Left lobe of liver (tissue), 2 donors: ENCODE data around the gene NTNG1. TPM values are rescaled to one million over a fixed set of nuclear protein-coding genes. Genes with fewer than 3 reads are reported as not detected.

Experiments used
- ATAC-seq: fragments of 200-7000 bp; cut with Tn5 transposase; one replicate; pipeline ENCODE4 v1.9.1; 2020; ENCODE audit warnings: mild to moderate bottlenecking, moderate library complexity
- DNase-seq: peaks from one replicate; pipeline ENCODE4 v3.0.0-alpha.2; 2020; ENCODE audit warnings: low spot score
- total RNA-seq: library from RNA; stranded (reverse); gene quantifications from one replicate; pipeline ENCODE4 v1.2.1, GENCODE V29; 2021
- donor health status: DM: no; HTN: no; CAD: no; lungs with moderate emphysema.
- donor health status: DM: no; HTN: yes; CAD: no.

Gene NTNG1
- total RNA-seq, 1 donor from 2014 or later: not detected

DNA sequence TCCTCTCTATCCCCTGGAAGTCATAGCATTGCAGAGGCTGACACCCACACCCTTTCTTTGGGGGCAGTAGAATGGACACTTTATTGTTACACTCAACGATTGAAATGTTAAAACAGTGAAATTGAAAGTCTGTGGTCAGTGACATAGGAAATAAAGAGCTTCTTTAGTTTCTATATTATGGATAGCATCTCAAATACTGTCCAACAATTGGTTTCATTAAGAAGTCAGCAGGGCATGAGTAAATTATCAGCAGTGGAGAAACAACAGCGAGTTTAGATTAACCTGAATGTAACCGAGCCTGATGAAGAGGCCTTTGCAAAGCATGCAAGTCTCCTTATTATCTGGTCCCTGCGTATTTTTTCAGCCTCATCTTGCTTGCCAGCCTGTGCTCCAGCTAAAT is 350.7 kb downstream of the NTNG1 start:
- ATAC-seq: no peak
- no peak for DNase-seq

DNA sequence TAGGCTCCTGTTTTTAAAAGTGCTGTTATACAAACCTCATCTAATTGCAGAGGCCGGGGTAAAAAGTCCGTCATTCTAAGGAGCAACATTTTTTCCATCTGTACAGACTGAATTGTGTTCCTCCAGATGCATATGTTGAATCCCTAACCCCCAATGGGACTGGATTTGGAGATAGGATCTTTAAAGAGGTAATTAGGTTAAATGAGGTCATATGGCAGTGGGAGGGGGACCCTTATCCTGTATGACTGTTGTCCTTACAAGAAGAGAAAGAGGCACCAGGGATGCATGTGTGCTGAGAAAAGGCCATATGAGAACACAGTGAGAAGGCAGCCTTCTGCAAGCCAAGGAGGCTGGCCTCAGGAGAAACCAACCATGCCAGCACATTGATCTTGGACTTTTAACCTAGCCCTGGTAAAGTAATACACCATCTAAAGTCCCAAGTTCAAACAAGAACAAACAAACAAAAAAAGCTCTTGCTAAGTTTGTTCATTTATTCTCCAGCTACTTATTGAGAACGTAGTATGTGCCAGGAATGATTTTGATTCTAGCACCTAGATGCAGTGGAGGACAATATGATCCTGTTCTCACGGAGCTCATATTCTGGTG is 352.4 kb downstream of the NTNG1 start:
- no peak for DNase-seq
- ATAC-seq: peak; percentile 69

DNA sequence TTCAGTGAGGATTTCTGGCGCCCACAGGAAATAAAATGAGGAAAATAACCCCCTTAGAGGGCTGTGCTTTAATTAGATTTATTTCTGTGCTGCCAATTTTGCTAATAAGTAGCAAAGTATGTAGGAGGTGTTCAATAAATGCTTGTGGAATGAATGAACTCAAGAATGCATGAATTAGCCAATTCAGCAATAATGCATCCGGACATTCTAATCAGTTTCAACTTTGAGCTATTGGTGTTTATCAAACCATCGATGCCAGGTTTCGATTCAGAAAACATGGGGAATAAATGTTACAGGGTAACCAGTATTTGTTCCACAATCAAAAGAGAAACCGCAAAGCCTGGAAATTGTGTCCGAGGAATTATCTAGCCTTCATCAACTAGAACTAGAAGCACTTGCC is 353.2 kb downstream of the NTNG1 start:
- ATAC-seq (no peak), DNase-seq (no peak)

DNA sequence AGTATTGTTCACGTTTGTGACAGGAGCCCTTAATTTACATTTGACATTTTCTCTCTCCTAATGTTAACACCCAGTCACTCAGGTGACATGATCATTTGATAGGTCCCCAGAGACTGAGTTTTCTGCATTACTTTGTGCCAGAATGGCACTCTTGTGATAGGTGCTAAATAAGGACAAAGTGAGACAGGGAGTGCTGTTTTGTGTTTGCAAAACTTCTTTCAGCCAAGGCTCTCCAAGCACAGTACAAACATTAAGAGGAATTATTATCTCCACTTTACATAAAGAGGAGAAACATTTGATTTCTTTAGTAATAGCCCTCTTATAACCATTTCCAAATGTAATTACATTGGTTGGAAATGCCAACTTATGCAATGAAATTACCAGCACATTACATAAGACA is 355.2 kb downstream of the NTNG1 start:
- DNase-seq (no peak), ATAC-seq (no peak)

DNA sequence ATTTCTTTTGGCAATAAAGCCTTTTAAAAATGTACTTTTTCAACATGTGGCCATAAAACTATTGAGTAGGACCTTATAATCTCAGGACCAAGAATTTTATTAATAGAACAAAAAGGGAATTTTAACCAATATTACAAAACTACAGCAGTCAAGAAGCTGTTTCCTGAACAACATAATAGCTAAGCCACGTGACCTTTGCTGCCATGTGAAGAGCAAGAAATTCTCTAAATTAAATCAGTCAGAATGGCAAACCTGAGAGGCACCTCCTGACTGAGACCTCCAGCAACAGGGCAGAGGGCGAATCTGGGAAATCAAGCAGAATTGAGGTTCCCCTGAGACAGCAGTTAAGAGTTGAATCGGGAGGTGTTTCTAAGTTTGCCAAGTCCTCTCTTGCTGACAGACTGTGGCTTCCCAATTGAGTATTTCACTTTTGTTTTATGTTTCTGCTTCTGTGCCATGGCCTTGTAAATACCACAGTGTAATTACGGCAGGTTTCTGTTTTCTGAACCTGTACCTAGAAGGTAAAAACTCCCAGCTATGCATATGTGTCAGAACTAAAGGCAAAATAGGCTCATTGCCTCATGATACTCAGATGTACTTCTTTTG is 358.4 kb downstream of the NTNG1 start:
- ATAC-seq: no peak
- no peak for DNase-seq

DNA sequence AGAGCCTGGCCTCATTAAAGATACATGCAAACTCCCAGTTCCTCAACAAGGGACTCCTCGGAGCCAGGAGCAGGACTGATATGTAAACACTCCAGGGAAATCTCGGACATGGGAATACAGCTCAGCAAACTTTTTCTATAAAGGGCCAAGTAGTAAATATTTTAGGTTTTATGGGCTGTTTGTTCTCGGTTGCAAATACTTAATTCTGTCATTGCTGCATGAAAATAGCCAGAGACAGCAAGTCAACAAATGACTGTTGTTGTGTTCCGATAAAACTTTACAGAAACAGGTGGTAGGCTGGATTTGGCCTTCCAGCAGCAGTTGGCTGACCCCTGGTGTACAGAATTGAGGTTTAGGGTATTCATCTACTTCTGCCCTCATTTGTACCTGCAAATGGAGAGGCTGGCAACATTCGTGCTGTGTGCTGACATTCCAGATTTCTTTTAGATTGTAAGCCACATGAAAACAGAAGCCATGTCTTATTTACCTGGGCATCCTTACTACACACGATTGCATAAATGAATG is 360.3 kb downstream of the NTNG1 start:
- ATAC-seq (no peak), DNase-seq (no peak)

DNA sequence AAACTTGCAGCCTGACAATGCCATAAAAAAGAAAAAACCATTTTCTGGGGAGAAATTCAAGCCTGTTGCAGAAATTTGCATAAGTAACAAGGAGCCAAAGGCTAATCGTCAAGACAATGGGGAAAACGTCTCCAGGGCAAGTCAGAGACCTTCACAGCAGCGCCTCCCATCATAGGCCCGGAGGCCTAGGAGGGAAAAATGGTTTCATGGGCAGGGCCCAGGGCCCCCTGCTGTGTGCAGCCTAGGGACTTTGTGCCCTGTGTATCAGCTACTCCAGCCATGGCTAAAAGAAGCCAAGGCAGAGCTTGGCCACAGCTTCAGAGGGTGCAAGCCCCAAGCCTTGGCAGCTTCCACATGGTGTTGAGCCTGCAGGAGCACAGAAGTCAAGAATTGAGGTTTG is 369.5 kb downstream of the NTNG1 start:
- DNase-seq: no peak
- no peak for ATAC-seq

DNA sequence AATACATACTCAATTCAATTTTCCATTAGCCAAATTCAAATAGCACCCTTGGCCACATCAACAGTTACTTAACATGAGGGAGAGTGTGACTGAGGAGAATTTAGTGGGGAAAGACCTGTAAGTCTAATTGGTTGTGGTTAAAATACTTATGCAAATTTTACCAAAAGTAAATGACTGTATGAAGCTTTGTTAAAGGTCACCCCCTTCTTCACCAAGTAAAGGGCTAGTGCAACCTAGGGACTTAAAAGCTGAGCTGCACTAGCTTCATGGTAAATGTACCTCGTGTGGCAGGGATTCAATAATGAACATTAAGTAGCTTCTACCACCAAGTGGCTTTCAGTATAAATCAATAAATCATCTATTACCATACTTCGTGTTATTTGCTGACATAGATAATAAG is 372.0 kb downstream of the NTNG1 start:
- DNase-seq: no peak
- no peak for ATAC-seq

DNA sequence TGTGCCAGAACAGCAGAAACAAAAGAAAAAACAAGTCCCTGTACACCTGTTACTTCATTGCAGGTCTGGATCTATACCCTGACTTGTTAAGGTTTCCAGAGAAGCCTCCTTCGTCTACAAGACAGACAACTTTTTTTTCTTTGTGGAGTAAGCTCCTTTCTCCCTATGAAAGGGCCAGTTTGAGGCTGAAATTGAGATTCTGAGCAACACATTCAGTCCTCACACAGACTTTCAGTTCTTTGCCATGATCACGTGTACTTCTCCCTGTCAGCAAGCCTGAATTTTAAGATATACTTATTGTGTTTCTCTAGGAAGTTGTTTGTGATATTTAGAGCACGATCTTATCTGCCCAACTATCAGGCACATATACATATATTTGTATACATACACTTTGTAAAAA is 374.0 kb downstream of the NTNG1 start:
- no peak for DNase-seq

DNA sequence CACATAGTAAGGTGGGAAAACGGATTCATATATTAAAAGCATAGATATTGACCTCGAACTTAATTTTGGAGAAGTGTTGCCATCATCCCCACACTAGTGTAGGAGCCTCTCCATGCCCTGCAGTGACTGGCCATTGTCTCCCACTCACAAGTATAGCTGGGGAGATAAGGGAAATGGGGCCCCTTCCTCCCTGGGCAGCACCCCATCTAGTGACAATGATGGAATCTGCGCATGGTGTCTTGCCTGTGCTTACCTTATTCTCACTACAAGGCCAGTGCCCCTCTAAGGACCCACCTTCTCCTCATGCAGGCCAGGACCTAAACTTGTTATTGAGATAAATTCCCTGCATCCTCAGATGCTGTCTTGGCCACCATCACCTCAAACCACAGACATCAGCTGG is 374.9 kb downstream of the NTNG1 start:
- no peak for ATAC-seq
- no peak for DNase-seq

More for the DNA sequence above, 374.0 kb downstream of the NTNG1 start:
- no peak for ATAC-seq

DNA sequence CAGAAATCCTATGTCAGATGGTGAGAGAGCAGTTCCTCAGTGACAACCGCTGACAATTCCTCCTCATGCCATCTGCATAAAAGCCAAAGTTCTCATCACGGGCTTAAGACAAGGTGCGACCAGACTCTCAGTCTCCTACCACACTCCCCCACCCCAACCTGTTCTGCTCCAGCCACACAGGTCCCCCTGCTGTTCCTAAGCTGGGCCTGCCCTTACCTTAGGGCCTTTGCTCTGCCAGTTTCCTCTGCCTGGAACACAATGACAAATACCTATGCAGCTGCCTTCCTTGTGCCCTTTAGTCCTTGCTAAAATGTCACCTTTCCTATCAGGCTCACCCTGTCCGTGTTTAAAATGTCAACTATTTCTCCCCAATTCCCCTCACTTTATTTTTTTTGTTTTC is 382.2 kb downstream of the NTNG1 start:
- ATAC-seq (no peak), DNase-seq (no peak)

DNA sequence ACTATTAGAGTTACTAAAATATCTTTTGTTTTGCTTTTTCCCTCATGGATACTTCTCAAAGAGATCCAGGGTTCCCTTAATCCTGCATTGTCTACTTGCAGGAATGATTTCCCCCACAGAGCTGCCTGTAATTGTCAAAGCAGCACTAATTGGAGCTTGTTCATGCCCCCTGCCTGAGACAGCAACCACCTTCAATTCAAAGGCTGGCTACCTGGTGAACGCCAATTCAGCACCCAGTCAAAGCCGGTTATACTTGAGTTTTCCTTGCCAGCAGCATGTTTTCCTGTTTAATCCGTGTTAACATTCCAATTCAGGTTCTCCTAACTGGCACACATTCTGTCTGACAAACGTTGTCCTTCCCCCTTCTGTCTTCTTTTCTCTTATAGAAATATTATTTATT is 382.9 kb downstream of the NTNG1 start:
- DNase-seq: no peak

DNA sequence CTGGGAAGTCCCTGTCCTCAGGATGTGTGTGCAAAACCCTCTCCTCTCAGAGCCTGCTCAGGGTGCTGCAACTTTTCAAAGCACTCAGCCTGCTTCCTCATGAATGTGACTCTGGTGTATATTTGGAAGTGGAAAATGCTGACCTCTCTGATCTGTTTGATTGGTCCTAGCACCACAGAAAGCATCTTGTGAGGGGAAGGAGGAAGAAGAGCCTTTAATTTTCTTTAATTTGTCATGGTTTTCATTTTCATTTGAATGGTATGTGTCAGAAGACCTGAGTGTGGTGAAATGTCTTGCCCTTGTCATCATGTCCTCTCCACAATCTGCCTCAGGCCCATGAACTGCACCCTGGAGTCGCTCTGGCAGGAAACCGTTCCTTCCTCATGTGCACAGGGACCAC is 383.5 kb downstream of the NTNG1 start:
- ATAC-seq (no peak), DNase-seq (no peak)

More for the DNA sequence above, 382.9 kb downstream of the NTNG1 start:
- ATAC-seq: no peak

DNA sequence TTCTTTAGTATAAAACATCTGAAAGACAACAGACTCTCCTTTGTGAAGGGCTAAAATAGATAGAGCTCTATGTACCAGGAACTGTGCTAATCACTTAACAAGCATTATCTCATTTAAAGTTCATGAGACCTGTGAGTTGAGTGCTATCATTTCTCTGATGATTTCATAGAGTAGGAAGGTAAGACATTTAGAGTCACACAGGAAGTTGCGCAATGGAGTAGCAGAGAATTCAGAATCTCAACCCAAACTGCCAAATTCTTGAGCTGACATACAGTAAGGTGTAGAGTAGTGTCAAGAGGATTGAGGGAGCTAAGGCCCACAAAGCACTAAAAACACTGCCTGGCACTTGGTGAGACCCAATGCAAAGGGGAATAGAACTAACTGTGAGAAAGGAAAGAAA is 384.3 kb downstream of the NTNG1 start:
- DNase-seq (no peak), ATAC-seq (no peak)

DNA sequence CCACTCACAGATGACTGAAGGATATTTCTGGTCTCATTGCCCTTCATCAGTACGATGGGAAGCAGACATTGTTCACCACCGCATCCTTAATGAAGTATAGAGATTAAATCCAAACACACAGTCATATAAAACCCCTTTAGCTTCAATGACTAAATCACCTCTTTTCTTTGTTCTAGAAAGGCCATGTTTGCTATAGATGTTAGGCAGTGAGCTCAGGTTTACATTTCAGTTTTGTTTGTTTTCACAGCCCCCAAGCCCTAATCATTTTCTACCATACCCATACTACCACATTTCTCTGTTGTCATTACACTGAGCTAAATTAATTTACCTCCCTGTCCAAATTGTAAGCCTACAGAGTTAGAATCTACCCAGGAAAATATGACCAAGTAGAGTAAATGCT is 385.1 kb downstream of the NTNG1 start:
- DNase-seq: no peak
- ATAC-seq: no peak

DNA sequence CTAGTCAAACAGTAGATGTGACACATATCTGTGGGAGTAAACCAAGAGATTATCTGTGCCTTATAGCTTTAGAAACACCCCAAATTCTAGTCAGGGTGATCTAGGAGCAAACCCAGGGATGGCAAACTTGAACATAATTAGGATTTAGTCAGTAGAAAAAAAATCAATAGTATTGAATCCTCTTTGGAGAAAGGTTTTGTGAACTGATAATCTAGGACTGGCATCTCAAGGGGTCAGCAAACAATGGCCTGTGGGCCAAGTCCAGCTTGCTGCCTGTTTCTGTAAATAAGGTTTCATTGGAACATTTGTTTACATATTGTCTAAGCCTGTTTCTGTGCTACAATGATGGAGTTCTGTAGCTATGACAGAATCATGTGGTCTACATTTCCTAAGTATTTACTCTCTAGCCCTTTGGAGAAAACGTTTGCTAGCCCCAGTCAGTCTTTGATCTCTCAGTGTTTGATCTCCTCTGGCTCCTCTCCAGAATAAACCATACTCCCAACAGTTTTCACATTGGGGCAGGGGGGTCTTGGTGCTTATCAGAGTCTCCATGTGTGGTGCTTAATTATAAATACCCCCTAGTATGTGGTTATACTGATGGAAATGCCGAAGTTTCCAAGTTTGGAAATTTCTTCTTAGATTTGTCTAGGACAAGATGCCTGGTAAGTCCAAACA is 385.8 kb downstream of the NTNG1 start:
- ATAC-seq (no peak), DNase-seq (no peak)

DNA sequence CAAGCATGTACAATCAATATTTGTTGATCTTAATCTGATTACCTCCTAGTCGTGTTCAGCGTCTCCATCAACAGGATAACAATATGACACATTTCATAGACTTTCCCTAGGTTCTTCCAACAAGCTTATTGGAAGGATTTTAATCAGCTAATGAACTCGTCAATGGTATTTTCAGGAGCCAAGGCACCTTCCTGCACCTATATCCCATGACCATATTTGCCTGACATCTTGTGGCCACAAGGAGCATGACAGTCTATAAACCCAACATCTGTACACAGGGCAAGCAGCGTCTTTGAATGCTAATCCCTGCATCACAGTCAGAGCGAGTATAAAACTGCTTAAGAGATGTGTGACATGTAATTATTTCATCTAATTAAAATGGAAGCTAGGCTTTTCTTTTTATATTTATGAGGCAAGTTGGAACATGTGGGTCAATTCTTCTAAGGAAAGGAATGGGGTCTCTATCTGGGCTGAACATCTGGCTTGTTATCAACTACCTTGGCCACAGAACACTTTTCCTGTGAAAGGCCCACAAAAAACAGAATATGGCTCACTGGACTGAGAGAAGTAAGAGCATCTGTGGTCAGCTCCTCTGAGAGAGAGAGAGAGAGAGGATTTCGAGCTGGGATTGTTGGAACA is 388.8 kb downstream of the NTNG1 start:
- DNase-seq (no peak), ATAC-seq (peak; percentile 96)

DNA sequence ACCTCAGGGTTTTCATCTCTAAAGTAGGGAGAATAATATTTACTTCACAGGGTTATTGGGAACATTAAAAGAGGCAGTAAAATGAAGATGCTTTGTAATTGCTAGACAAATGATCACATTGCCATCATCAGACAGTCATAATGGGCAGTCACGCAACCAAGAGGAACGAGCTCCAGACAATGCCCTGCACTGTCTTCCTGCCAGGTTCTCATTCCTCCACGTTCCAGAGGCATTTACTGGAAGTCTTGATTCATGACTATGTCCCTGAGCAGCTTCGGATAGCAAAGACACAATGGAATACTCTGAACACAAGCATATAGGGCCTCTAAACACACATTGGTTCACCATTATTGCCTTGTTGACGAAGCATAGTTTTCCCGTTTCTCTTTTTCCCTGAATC is 389.7 kb downstream of the NTNG1 start:
- no peak for ATAC-seq
- DNase-seq: no peak

DNA sequence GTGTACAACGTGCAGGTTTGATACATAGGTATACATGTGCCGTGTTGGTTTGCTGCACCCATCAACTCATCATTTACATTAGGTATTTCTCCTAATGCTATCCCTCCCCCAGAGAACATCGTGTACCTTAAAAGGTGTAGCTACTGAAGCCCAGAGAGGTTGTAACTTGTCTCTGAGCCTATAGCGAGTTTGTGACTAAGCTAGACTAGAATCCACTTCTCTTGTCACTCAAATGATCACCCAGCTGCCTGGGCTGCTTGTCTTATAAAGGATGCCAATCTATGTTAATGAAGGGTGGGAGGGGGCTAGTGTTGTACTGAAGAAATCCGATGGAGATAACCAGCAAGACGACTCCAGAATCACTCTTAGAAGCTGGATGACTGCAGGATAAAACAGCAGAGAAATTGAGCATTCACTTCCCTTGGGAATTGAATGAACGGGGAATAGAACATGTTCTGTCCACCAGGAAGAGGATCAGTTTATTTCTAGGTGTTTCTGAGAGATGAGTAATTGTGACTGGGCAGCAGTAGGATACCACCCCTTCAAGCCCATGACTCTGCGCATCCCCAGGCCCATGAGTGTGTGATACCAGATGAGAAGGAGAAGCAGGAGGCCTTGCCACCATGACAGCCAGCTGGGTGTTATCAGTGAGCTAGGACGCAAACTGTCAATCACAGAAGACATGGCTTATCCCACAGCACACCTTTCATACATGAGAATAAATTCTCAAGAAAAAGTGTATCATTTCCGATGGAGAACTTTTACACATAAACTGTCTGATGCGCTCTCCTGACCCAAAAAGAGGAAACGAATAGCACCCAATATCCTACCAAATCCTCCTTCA is 390.4 kb downstream of the NTNG1 start:
- ATAC-seq (no peak), DNase-seq (no peak)

DNA sequence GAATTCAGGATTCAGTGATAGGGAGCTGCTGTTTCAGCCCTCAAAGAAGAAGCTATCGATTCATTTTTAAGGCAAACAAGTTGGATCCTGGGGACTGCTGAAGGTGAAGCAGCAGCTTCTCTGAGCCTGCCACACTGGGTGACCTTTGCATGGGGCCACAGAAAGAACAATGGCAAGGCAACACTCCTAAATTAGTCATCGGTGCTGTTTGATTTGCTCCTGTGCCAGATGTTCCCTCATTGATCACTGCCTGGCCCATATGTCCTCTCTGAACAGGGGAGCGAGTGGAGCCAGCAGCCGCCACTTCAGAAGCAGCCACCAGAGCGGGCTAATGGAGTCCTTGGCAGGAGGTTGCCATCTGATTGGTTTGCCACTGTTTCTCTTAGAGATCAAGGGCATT is 391.5 kb downstream of the NTNG1 start:
- no peak for ATAC-seq
- DNase-seq: no peak
